G401 (cell line): ENCODE measurements around the gene SNX25. TPM values are rescaled to one million over a fixed set of nuclear protein-coding genes. Genes with fewer than 3 reads are reported as not detected.
"Not testable (repeated sequence)": the region's sequence is repeated elsewhere in the genome, so short reads cannot be mapped to it uniquely, and the experiment has no call there.

Experiments used
- DNase-seq: peaks from one replicate; pipeline ENCODE4 v3.0.0-alpha.2; 2015; ENCODE audit warnings: low spot score
- in situ Hi-C: cut with HindIII; loops from 2 replicates; pipeline ENCODE4 v1.10.0; 2016; ENCODE audit warnings: low sequenced_read_pairs, mixed read lengths
- total RNA-seq: library from RNA; depleted of rRNA; stranded (reverse); fragments of >200 nt; shearing (Covaris generic); gene quantifications from 2 replicates; pipeline ENCODE4 v1.2.3, GENCODE V29; 2014

SNX25 gene
- total RNA-seq, 1 experiment from 2014 or later, result 13.7 TPM

DNA sequence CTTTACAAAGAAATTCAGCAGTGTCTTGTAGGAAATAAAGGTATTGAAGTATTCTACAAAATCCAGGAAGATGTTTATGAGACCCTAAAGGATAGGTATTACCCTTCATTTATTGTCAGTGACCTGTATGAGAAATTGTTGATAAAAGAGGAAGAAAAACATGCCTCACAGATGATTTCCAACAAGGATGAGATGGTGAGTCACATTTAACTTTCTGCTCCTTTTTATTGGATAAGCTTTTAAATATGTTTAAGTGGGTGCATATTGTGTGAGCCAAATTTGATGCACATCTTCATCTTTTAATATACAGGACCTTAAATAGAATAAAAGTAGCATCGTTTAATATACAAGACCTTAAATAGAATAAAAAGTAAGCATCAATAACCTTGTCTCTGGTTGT is 114.2 kb downstream of the SNX25 start:
- in situ Hi-C loops, result no loop called here
- DNase-seq, result no peak

GRCh38 chr4:185324361-185324760 is 115.0 kb downstream of the SNX25 start:
- in situ Hi-C loops, DNase-seq: not testable (repeated sequence)

DNA sequence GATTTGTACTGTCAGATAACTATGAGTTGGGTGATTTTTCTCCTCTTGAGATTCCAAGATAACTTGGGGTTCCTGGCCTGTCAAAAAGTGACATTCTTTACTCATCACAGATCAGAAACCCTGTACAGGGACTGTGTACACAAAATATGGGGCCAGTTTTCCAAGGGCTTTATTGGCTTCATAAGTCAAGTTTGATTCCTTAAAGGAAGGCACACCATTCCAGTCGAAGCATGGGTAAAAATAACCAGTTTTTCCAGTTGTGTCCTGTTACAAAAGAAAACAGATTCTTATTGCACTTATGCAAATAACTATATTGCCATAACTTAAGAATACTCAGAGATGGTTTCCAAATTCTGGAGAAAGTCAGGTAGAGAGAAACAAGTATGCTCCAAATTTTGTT is 116.3 kb downstream of the SNX25 start:
- in situ Hi-C loops, DNase-seq: not testable (repeated sequence)

GRCh38 chr4:185328586-185328985 is 119.2 kb downstream of the SNX25 start:
- DNase-seq, result no peak
- in situ Hi-C loops, result no loop called here

GRCh38 chr4:185329879-185330510 is 120.6 kb downstream of the SNX25 start:
- DNase-seq, in situ Hi-C loops: not testable (repeated sequence)

DNA sequence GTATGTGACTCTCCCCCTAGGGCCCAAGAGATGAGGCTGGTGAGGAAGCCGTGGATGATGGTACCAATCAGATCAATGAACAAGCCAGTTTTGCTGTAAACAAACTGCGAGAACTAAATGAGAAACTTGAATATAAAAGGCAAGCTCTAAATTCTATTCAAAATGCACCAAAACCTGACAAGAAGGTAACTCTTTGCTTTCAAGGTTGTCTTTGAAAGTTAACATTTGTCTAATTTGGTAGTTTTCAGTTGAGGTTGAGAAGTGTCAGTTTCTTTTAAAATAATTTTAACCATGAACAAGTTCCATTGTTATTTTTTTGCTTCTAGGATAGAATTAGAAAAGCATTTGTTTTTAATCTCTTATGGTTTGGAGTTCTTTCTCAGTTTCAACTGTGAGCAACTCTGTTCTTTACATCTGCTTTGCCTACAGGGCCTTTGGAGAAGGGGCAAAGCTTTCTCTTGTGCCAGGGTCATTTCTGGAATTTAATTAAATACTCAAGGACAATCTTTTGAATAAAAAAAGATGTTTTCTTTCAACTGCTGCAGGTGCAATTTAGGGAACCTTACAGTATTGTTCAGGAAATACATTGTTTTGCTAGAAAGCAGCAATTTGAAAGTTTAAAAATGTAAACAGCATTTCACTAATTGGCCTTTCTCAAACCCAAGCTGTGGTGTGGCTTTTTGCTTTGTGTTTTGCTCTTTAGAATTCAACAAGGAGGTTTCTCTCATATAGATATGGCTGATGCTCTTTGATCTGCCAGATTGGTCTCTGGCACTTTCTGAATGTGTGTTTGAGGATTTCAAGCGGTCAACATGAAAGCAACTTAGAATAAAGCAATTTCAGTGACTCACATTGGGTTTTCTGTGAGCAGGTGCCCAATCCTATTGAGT is 123.4 kb downstream of the SNX25 start:
- in situ Hi-C loops, result no loop called here

DNA sequence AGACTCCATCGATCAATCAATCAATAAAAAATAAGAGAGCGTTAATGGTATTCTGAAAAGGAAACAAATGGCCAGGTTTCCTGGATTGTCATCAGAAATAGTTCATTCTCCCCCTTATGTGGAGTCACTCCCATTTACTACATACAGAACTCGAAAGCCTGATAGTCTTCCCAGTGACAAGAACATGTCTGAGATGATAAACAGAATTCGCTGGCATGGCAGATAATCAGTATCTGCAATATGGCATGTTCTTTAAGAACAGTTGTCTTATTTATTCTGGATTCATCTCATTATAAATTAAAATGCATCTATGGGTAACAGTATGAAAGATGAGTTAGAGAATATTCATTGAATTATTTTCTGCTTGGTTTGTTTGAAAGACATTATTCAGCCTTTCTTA is 124.9 kb downstream of the SNX25 start:
- in situ Hi-C loops, result no loop called here
- DNase-seq, result no peak

More for the DNA sequence above, 123.4 kb downstream of the SNX25 start:
- no peak for DNase-seq

- in situ Hi-C loops, result no loop called here
Measured at GRCh38 chr4:185335579-185335978, 126.2 kb downstream of the SNX25 start.

DNA sequence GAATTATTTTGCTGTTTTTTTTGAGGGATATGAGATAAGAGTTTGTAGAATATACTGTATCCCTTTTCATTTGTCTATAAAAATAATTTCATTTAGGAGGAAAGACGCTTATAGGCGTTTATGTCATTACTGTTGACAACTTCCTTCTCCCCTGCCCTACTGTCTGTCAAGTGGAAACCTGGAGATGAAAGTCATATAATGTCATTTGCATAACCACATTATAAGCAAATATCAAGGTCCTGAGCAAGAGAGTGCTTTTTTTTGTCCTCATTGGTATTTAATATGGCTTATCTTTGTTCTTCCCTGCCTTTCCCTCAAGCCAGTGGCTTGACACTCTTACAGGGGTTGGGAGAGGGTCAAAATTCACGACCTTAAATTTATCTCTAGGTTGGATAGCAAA is 130.5 kb downstream of the SNX25 start:
- in situ Hi-C loops, result no loop called here
- no peak for DNase-seq

More at GRCh38 chr4:185335579-185335978, 126.2 kb downstream of the SNX25 start:
- no peak for DNase-seq

DNA sequence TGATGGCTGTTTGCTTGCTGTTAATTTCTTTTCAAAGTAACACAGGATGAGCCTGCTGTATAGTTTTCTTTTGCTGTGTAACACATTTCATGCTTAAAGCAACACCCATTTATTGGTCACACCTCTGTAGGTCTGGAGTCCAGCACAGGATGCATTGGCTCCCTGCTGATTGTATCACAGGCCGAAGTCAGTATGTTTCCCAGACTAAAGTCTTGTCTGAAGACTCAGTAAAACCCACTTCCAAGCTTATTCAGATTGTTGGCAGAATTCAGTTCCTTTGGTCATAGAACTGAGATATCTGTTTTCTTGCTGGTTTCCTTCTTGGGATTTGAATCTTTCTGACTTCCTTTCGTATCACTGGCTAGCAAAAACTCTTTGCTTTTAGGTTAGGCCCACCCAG is 132.0 kb downstream of the SNX25 start:
- in situ Hi-C loops, result no loop called here
- no peak for DNase-seq

- no peak for DNase-seq
- in situ Hi-C loops, result no loop called here
Measured at GRCh38 chr4:185341841-185342240, 132.4 kb downstream of the SNX25 start.

- in situ Hi-C loops, result no loop called here
- peak; percentile 43 for DNase-seq
Measured at GRCh38 chr4:185343726-185344581, 134.6 kb downstream of the SNX25 start.

DNA sequence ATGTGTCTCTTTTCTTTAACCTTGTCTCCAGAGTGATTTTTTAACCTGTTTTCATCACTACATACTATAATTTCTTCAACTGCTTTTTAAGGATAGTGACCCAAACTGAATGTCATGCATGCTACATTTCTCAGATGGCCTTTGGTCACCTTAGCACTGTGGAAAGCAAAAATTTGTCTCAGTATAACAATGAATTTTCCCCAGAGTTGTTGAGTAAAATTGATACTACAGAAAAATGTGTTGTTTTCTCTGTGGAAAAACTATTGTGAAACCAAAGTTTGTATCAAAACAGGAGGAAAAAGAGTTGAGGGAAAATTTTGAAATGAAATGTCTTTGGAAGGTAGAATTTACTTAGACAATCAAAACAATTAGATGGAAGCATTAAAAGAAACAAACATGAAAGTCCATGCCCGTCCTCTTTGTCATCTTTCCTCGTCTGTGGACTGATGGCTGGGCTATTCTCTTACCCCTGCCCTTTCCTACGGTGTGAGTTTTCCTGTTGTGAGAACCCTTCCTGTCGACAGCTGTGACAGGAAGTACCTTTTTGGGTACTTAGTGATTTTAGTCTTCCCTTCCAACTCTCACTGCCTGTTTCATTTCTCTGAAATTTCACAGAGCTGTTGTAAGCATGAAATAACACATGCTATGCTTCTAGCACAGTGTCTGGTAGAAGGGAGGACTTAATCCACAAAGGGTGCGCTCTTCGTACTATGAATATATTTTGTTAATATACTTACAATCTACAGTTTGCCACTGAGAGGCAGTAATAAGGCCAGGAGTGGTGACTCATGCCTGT is 135.5 kb downstream of the SNX25 start:
- in situ Hi-C loops, result no loop called here
- no peak for DNase-seq

- in situ Hi-C loops, result no loop called here
- DNase-seq, result no peak
Measured at GRCh38 chr4:185346975-185347601, 137.7 kb downstream of the SNX25 start.

GRCh38 chr4:185351691-185352090 is 142.3 kb downstream of the SNX25 start:
- in situ Hi-C loops, result no loop called here
- no peak for DNase-seq

- no peak for DNase-seq
- in situ Hi-C loops, result no loop called here
Measured at GRCh38 chr4:185352202-185352601, 142.8 kb downstream of the SNX25 start.

DNA sequence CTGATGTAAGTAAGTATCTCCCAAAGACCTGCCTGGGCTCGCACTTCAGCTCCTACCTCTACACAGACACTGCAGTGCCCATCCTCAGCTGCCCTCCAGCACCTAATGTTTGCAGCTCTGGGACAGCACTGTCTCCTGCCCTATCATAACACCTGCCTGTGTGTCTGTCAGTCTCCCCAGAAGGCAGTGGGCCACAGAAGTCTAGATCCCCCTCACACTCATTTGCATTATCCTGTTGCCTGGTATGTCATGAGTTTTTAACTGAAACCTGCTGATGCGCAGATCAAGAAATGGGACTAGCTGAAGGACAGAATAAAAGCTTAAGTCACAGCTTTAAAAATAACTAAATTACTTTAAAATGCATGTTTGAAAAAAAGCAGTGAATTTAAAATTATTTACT is 143.3 kb downstream of the SNX25 start:
- in situ Hi-C loops, result no loop called here
- no peak for DNase-seq

- in situ Hi-C loops, result no loop called here
- DNase-seq, result no peak
Measured at GRCh38 chr4:185357211-185357610, 147.8 kb downstream of the SNX25 start.
